ENCODE data around the gene KHNYN. TPM values are rescaled to one million over a fixed set of nuclear protein-coding genes. Genes with fewer than 3 reads are reported as not detected.

The KHNYN gene
- total RNA-seq, 1 donor from 2014 or later, result 128 TPM

- Histone ChIP-seq H3K4me3 (ENCODE audit: low read depth, low read length) (no peak overlapping the region), H3K27me3 (ENCODE audit: control insufficient read depth, insufficient read depth, low read length) (no peaks in the 10 kb centered on the region), H3K36me3 (ENCODE audit: control insufficient read depth, insufficient read depth, low read length) (no peaks in the 10 kb centered on the region)
- peak; percentile 92 for DNase-seq (ENCODE audit: low read depth)
- no peak for FAIRE-seq
- TF ChIP-seq, protein P1, sequence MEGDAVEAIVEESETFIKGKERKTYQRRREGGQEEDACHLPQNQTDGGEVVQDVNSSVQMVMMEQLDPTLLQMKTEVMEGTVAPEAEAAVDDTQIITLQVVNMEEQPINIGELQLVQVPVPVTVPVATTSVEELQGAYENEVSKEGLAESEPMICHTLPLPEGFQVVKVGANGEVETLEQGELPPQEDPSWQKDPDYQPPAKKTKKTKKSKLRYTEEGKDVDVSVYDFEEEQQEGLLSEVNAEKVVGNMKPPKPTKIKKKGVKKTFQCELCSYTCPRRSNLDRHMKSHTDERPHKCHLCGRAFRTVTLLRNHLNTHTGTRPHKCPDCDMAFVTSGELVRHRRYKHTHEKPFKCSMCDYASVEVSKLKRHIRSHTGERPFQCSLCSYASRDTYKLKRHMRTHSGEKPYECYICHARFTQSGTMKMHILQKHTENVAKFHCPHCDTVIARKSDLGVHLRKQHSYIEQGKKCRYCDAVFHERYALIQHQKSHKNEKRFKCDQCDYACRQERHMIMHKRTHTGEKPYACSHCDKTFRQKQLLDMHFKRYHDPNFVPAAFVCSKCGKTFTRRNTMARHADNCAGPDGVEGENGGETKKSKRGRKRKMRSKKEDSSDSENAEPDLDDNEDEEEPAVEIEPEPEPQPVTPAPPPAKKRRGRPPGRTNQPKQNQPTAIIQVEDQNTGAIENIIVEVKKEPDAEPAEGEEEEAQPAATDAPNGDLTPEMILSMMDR (IDR thresholded peaks at IDR 0.05; ENCODE audit: insufficient read depth, low read length, severe bottlenecking), result no peak
Measured at GRCh38 chr14:24425704-24426103, 4.0 kb upstream of the KHNYN start.

- peak; percentile 70 for DNase-seq (ENCODE audit: low read depth)
- FAIRE-seq, result no peak
- TF ChIP-seq, protein P1 (IDR thresholded peaks at IDR 0.05; ENCODE audit: insufficient read depth, low read length, severe bottlenecking), result no peak
Measured at GRCh38 chr14:24426150-24426911, 3.4 kb upstream of the KHNYN start.

GRCh38 chr14:24426912-24427536 is 2.7 kb upstream of the KHNYN start:
- TF ChIP-seq, protein P1 (IDR thresholded peaks at IDR 0.05; ENCODE audit: insufficient read depth, low read length, severe bottlenecking), result peak; percentile 14
- FAIRE-seq, result no peak
- H3K4me3 ChIP-seq (ENCODE audit: low read depth, low read length), result no peak overlapping the region
- H3K36me3 ChIP-seq (ENCODE audit: control insufficient read depth, insufficient read depth, low read length), result peaks cover 5% of the 10 kb centered on the region
- DNase-seq (ENCODE audit: low read depth), result peak; percentile 64
- no peaks in the 10 kb centered on the region for H3K27me3 ChIP-seq (ENCODE audit: control insufficient read depth, insufficient read depth, low read length)

More at GRCh38 chr14:24426150-24426911, 3.4 kb upstream of the KHNYN start:
- Histone ChIP-seq H3K27me3 (ENCODE audit: control insufficient read depth, insufficient read depth, low read length) (no peaks in the 10 kb centered on the region), H3K36me3 (ENCODE audit: control insufficient read depth, insufficient read depth, low read length) (peaks cover under 1% of the 10 kb centered on the region), H3K4me3 (ENCODE audit: low read depth, low read length) (no peak overlapping the region)

- DNase-seq (ENCODE audit: low read depth), result no peak
- Histone ChIP-seq H3K4me3 (ENCODE audit: low read depth, low read length) (no peak overlapping the region), H3K27me3 (ENCODE audit: control insufficient read depth, insufficient read depth, low read length) (no peaks in the 10 kb centered on the region), H3K36me3 (ENCODE audit: control insufficient read depth, insufficient read depth, low read length) (peaks cover 13% of the 10 kb centered on the region)
- FAIRE-seq, result no peak
- TF ChIP-seq, protein P1 (IDR thresholded peaks at IDR 0.05; ENCODE audit: insufficient read depth, low read length, severe bottlenecking), result no peak
Measured at GRCh38 chr14:24427537-24428508, 1.9 kb upstream of the KHNYN start.

- no peak for FAIRE-seq
Measured at GRCh38 chr14:24428628-24429394, 943 bp upstream of the KHNYN start.

More at GRCh38 chr14:24428628-24429394, 943 bp upstream of the KHNYN start:
- peaks cover 15% of the 10 kb centered on the region for H3K36me3 ChIP-seq (ENCODE audit: control insufficient read depth, insufficient read depth, low read length)
- TF ChIP-seq, protein P1 (IDR thresholded peaks at IDR 0.05; ENCODE audit: insufficient read depth, low read length, severe bottlenecking), result no peak
- DNase-seq (ENCODE audit: low read depth), result no peak
- H3K4me3 ChIP-seq (ENCODE audit: low read depth, low read length), result no peak overlapping the region
- no peaks in the 10 kb centered on the region for H3K27me3 ChIP-seq (ENCODE audit: control insufficient read depth, insufficient read depth, low read length)
